ENCODE data around the gene PARD3.
A peak's percentile ranks its signal among the peaks of the same experiment; 100 is the strongest.

The PARD3 gene

DNA sequence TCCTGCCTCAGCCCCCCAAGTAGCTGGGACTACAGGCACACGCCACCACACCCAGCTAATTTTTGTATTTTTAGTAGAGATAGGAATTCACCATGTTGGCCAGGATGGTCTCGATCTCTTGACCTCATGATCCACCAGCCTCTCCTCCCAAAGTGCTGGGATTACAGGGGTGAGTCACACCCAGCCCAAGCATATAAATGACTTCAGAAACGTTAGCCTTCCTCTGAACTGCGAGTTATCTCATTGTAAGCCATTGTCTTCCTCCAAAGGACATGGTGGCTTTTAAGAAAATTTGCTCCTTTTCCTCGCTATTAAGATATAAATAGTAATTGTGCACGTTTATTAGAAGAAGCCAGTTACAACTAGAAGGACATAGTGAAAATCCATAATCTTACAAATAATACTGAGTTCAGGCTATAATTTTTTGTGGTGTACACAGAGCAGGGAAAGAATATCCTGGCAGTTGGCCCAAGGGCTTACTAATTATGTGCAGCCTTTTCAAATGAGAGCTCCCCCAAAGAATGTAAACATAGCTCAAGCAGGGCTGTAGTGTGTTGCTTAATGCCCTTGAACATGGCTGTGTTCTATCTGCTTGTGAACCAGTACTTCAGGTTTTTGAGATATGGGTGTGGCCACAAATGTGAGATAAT lies 495.8 kb downstream of the PARD3 start:
- DNase-seq = no peak

DNA sequence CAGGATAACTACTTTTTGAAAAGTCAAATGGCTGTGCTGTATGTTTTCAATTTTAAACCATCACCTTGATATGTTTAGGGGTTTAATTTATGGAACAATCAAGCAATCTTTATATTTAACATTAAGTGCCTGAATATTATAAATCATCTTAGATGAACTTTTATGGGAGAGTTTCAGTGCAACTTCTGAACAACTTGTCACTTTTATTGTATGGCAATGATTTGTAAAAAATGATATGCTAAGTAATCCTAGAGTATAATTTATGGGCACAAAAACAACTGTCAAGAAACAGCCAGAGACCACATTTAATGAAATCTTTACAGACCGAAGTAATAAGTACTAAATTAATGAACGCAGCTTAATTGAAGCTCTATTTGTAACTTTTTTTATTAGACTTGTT lies 498.9 kb downstream of the PARD3 start:
- no peak for DNase-seq

DNA sequence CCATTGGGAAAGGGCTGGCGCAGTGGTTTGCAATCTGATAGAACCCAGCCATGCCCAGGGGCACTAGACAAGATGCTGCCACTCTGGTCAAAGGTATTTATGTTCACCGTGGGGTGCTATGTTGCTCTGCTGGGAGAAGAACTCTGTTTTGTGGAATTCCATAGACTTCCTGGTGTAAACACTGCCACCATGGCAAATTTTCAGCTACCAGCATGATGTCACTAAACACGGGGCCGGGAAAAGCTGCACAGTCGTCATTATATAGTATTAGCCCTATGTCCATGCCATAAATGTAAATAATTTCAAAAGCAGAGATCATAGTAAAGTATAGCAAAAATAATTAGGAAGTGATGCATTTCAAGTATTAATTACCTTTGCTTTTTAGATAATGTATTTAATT lies 500.6 kb downstream of the PARD3 start:
- no peak for DNase-seq

DNA sequence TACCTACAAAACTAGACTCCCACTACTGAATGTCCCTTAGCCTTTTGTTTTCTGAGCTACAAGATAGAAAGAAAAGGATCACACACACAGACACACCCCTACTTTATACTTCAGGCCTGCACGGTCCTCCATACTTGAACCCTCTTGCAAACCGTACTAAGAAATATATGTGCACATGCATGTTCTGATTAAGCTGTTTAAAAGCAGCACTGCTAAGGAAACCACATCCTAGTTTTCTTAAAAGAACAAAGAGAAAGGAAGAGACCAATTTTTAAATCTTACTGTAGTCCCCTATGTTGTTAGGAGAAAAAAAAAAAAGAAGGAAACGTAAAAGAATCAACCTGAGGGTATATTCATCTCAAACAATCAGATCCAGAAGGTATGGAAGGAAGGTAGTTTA lies 501.2 kb downstream of the PARD3 start:
- DNase-seq = no peak

- no peak for DNase-seq
These were observed 501.7 kb downstream of the PARD3 start for GRCh38 chr10:34313353-34313752.

DNA sequence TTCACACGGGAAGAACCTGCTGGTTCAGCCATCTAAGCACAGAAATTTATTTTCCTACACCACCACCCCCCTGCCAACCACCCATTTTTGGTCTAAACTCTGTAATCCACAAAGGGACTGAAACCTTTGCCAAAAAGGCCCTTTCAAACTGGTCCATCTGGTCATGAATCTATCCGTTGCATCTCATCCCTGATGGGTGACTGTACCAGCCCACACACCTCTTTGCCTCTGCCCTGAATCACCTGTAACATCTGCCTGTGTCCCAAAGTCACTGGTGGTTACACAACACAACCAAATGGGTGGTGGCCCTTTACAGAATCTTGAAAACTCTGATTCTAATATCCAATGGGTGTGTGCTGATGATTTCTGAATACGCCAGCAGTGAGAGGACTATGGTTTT lies 503.4 kb downstream of the PARD3 start:
- no peak for DNase-seq

DNA sequence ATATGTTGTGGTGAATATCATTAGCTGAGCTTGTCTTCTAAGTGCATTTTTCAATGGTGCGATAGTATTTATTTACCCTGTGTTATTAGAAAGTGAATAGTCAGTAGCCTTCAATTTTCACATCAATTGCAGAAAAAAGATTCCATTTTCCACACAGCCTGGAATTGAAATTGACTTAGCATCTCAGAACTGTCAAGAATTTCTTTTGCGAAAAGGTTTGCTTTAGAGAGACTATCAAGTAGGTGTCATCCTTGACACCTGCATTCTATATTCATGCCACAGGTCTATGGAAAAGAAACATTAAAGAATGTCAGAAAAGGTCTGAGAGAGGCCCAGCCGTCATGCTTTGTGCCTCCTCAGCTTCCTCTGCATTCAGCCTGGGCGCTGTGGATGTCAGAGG lies 504.9 kb downstream of the PARD3 start:
- no peak for DNase-seq

GRCh38 chr10:34305189-34305588 lies 509.9 kb downstream of the PARD3 start:
- DNase-seq = no peak

DNA sequence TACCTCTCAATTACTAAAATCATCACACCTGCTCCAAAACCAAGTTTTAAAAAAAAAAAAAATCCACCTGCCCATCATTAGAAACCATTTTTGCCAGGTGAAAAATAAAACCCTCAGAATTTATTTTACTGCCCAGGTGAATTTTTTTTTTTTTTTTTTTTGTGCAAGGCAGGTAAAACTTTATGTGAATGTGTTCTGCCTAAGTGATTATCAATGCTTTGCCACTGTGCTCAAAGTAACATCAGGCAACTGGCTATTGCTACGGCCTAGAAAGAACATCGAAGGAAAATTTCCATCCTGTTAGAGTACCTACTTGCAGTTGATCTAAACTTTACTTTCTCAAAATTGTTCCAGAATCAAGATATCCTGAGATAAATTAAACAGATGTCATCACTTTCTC lies 512.1 kb downstream of the PARD3 start:
- no peak for DNase-seq

GRCh38 chr10:34299105-34299611 lies 515.9 kb downstream of the PARD3 start:
- no peak for DNase-seq

DNA sequence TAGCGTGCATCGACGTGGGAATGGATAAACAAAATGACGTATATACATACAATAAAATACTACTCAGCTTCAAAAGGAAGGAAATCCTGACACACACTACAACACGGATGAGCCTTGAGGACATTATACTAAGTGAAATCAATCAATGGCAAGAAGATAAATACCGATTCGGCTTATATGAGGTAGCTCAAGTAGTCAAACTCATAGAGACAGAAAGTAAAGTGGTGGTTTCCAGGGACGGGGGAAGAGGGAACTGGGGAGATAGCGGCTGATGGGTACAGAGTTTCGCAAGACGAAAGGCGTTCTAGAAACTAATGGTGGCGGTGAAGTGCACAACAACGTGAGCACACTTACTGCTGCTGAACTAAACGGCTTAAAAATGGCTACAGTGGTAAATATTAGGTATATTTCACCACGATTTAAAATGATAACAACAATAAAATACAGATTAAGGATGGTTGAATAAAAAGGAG lies 516.7 kb downstream of the PARD3 start:
- no peak for DNase-seq

- no peak for DNase-seq
These were observed 517.4 kb downstream of the PARD3 start for GRCh38 chr10:34297541-34298345.

- no peak for DNase-seq
These were observed 520.0 kb downstream of the PARD3 start for GRCh38 chr10:34295142-34295548.

- no peak for DNase-seq
These were observed 521.0 kb downstream of the PARD3 start for GRCh38 chr10:34294137-34294536.

- DNase-seq = no peak
These were observed 522.4 kb downstream of the PARD3 start for GRCh38 chr10:34292675-34293074.

DNA sequence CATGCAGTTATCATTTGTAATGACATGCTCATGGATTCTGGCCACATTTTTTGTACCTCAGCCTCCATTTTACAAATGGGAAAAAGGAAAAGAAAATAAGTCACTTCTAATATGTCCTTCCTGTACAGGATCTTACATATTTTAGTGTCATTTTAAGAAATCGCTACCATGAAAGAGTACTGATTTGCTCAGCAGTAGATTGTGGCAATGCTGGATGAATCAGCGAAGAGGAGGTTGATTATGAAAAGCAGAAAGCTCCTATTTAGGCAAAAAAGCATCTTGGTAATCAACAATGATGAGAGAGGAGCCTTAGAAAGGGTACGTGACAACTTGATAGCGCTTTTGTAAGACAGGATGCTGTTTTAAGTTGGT lies 522.9 kb downstream of the PARD3 start:
- peak; percentile 20 for DNase-seq

DNA sequence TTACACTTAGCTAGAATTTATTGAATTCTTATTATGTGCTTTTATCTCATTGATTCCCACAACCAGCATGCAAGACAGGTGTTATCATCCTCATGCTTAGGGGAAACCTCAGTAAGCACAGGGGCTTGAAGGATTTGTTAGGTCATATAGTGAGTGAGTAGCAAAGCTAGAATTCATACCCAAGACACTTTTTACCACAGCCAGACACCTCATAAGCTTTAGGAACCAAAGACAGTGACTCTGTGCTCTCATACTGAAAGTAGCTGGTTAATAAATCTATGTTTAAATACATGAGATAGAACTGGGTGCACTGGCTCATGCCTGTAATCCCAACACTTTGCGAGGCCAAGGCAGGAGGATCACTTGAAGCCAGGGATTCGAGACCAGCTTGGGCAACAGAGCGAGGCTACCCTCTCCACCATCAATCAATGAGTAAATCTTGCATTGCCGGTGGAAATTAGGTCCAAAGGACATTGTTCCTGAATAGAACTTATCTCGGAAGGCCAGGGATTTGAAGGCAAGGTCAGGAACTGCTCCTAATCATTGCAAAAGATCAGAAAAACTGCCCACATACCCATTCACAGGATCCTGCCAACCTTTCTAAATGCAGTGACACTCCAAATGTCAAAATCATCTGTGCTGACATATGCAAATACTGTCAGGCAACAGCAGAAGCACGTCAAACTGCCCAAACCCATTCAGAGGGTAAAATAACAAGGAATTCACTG lies 523.5 kb downstream of the PARD3 start:
- peak; percentile 29 for DNase-seq

DNA sequence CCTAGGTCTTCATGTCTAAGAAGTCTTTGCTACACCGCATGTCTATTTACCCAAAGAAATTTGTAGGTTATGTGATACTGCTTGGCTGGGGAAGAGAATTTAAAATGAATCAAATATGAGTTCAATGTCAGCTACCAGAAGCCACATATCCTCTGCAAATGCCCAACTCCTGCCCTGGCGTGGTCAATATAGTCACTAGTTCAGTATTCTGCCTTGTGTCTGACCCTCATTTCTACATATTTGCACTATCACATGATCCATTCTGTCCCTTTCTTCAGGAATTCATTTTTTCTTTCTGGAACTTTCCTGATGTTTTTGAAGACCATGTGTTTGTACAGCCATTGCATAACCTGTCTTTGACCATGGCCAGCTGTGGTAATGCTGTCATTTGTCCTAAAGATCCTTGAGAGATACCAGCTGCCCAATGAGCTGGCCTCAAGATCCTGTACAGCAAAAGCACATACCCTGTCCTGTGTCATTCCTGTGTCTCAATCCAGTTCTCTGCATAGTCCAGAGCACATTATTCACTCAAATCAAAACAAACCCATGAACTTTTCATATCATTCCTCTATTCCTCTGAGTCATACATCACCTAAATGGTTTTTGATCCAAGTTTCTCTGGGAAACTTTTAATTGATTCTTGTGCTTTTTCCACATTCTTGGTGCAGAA lies 524.5 kb downstream of the PARD3 start:
- DNase-seq = no peak

- no peak for DNase-seq
These were observed 526.5 kb downstream of the PARD3 start for GRCh38 chr10:34288634-34289033.

- DNase-seq = no peak
These were observed 528.9 kb downstream of the PARD3 start for GRCh38 chr10:34286136-34286739.

DNA sequence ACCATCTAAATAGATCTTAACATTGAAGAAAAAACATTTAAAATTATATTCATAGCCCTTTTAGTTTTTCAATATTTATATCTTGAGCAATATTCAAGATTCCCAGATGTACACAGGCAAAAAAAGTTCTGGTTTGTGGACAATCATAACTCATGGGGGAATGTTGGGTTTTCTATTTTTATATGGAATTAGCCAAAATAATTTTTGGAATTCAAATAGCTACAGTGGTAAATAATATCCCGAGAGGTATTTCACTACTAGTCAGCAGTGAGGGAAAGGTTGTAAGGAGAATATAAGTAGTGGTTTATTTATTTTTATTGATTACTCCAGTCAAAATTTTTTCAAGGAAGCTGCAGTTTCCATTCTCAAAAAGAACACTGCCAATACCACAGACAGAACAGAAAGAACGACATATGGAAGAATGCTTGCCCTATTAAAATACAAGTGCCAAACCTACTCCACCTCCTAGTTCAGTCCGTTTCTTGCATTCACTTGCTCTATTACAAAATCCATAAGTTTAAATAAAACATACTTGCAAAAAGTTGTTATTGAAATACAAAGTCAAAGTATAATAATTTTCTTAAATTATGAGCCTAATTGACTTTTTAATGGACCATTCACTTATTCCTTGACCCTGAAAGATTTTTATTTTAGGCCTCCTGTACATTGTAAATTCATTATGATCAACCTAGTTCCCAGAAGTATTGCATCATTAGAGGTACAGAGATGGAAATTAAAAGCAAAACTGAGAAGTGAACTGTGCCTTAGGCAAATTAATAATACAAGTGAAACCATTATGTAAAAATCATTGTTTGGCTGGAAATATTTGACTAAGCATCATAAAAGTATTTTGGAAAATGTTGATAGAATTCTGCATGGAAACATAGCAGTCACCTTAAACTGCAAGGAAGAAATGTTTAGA lies 533.2 kb downstream of the PARD3 start:
- DNase-seq = peak; percentile 39

Measured in activated CD4-positive, alpha-beta T cell treated with anti-CD3 and anti-CD28 coated beads, Interleukin-2, Interleukin-6, amounts not matched to agents 100 ng/mL and 50 ng/mL, durations not matched to agents 16 hours and 8 hours (primary cell).